Ureter (tissue), 1 donor: ENCODE results near the gene EML4. TPM values are rescaled to one million over a fixed set of nuclear protein-coding genes. Genes with fewer than 3 reads are reported as not detected.

Experiments used
- DNase-seq: peaks from one replicate; pipeline ENCODE4 v3.0.0-alpha.2; 2020; ENCODE audit warnings: low spot score
- total RNA-seq: library from RNA; stranded (reverse); gene quantifications from one replicate; pipeline ENCODE4 v1.2.4, GENCODE V29; 2023
- donor health status: DM: yes; HTN: yes; CAD: no.

EML4 gene
- total RNA-seq, 1 donor from 2014 or later = 99.1 TPM

DNA sequence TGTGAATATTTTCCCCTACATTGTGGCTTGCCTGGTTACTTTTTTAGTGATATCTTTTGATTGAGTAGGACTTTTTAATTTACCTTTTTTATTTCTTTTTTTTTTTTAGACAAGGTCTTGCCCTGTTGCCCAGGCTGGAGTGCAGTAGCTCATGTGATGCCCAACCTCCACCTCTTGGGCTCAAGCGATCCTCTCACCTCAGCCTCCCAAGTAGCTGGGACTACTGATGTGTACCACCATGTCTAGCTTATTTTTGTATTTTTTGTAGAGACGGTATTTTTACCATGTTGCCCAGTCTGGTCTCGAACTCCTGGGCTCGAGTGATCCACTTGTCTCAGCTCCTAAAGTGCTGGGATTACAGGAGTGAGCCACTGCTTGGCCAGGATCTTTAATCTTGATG lies 25.3 kb downstream of the EML4 start:
- DNase-seq = no peak

DNA sequence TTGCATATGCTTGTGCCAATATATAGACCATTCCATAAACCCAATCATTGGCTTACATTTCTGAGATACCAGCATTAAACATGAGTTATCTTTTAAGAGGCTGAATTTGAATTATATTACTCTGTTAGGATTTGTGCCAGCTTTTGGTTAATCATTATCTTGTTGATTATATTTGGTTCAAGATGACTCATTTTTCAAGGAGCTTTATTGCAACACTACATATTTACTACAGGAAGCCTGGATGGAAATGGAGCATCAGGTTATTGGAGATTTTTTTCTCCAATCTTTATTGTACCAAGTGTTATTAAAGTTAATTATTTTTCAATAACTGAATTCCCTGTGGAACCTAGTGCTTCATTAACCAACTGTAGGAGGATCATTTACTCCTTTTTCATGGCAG lies 26.4 kb downstream of the EML4 start:
- DNase-seq = no peak

DNA sequence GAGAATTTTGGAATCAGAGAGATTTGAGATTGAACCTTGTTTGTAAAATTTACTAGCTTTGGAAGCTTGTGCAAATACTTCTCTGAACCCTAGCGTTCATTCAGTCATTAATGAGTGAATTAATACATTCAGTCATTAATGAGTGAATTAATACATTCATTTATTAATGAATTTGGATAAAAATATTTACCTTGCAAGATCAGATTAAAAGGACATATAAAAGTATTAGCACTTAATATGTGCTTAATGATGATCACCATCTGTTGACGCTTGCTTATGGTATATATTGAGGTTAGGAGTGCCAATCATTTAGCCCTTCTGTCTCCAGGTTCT lies 26.9 kb downstream of the EML4 start:
- no peak for DNase-seq

DNA sequence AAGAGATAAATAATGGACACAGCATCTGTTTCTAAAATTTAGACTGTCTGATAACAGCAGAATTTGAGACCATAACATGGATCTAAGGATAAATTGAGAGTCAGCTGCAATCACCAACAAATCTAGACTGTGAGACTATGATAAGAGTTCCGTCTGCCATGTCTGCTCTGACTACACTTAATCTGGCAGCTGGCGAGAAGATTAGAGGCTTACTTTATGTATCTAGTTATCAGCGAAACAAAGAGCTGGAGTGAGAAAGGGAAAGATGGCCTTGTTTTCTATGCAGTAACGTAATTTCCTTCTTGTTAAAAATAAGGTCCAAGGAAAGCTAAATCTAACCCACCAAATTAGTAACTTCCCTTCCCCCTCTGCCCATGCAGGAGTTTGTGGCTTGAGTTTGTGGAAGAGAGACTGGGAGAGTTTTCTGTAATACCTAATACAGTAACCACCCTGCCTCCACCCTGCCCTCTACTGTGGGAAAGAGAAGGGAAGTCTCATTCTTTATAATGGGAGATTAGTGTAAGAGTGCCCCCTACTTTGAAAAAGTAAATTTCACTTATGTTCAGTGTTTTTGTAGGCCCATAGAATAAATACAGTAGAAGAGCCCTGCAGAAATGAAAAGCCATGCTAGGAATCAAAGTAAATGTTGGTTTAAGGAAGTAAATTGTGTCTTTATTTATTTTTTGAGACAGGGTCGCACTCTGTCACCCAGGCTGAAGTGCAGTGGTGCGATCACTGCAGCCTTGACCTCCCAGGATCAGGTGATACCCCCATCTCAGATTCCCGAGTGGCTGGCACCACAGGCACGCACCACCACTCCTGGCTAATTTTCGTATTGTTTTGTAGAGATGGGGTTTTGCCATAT lies 27.5 kb downstream of the EML4 start:
- DNase-seq = no peak

DNA sequence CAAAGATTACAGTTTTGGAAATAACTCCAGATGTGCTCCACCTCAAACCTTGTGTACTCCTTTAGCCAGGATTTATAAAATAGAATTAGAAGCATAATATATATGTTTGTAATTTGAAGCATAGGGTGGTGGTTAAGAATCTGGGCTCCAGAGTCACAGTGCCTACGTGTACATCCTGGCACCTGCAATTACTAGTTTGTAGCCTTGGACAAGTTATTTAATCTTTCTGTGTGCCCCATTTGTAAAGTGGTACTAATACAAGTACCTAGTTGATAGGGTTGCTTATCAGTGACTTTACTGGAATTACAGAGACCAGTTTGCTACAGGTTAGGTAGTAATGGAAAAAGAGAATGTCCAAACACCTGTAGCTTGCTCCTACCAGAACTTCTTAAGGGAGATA lies 28.6 kb downstream of the EML4 start:
- no peak for DNase-seq

DNA sequence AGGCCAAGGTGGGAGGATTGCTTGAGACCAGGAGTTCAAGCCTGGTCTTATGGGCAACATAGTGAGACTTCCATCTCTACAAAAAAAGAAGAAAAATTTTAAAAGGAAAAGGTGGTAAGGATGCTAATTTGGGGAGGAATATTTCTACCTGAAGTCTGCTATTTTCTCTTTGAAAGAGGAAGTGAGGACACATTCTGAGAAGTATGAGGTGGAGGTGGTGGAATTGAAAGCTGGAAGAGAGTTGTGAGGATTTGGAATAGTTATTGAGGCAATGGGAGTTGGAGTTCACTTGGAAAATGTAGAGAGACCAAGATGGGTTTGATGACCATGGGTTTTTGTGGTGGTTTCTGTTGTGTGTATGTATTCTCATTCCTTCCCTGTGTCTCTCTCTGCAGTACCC lies 29.3 kb downstream of the EML4 start:
- DNase-seq = no peak

DNA sequence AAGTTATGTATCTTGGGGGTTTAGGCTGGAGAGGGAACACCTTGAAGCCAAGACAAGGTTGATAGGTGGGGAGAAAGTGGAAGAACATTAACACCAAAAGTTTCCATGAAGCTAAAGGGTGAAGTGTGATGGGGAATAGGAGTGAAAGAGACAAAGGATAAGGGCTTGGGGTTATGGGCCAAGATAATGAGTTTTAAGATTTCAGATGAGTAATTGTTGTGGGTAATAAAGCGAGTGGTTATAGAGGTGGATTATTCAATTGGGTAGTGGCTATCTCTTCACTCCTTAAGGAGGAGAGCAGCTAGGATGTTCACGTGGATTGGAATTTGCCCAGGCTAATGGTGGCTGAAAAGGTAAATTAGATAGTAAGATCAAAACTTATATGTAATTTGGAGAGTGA lies 29.8 kb downstream of the EML4 start:
- DNase-seq = no peak

DNA sequence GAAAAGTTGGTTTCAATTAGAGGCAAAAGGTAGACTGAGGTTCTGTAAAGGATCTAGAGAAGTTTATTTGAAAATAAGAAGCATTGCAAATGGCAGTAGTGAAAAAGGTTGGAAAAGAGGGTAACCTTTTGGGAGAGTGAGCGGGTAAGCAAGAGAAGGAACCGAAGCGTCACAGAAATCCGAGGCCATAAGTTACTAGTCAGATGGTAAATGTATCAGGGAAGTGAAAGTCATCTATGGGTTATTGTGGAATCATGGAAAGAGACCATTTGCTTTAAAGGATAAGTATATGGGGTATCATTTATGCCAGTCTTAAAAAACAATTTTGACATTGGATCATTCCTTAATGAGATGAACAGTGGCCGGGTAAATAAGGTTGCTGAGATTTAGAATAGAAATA lies 30.5 kb downstream of the EML4 start:
- no peak for DNase-seq

DNA sequence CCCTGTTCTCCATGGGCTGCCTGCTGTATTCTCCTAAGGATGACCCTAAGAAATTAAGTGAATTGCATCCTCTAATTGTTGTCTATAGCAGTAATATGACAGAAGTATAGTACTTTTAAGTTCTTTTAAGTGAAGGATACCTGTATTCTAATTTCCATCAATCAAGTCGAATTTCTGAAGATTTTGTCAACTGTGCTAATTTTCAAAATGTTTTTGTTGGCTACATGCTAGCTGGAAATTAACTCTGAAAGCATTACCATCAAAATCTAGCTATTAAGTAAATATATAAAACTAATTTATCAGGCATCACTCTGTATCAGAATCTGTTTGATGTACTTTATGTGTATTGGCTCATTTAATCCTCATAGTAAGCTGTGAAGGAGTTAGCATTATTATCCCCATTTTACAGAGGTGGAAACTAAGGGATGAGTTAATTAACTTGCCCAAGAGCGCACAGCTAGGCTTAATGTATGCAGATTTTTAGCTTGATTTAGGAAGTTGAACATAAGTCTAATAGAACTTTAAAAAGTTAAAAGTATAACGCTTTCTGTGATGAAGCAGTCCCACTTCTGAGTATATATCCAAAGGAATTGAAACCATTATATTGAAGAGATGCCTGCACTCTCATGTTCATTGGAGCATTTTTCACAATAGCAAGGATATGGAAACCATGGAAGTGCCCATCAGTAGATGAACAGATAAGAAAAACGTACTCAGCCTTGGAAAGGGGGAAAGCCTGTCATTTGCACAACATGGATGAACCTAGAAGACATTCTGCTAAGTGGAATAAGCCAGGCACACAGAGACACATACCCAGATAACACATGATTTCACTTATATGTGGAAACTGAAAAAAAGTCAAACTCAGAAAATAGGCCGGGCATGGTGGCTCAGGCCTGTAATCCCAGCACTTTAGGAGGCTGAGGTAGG lies 32.0 kb downstream of the EML4 start:
- DNase-seq = no peak

DNA sequence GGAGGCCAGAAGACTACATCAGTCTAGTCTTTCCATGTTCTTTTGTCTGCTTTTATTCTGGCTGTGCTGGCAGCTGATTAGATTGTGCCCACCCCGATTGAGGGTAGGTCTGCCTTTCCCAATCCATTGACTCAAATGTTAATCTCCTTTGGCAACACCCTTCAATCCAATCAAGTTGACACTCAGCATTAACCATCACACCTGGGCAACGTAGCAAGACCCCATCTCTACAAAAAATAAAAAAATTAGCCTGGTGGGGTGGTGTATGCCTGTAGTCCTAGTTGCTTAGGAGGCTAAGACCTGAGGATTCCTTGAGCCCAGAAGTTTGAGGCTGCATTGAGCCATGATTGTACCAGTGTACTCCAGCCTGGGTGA lies 33.5 kb downstream of the EML4 start:
- DNase-seq = no peak

DNA sequence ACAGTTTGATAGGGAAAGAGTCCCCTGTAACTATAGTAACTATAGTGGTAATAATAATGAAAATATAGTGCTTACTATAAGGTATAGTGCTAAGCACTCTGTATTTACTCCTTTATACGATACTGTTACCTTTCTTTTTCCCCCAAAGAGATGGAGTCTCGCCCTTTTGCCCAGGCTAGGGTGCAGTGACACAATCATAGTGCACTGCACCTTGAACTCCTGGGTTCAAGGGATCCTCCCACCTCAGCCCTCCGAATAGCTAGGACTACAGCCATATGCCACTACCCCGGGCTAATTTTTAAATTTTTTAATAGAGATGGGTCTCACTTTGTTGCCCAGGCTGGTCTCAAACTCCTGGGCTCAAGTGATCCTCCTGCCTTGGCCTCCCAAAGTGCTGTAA lies 34.6 kb downstream of the EML4 start:
- no peak for DNase-seq

DNA sequence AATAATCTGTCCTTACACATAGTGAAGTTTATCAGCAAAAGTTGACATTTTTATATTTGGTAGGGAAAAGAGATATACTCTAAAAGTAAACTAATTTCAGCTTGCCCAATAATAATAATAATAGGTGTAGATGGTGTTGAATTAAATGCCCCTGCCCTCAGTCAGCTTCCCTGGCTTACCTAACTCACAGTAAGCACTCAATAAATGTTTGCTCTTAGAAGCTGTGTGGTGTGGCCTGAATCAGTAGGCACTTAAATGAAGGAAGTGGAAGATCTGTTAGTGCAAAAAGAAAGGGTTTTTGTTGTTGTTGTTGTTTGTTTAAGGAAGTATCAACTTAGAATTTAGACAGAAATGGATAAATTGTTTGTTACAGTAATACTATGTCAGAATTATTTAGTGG lies 36.2 kb downstream of the EML4 start:
- DNase-seq = no peak

DNA sequence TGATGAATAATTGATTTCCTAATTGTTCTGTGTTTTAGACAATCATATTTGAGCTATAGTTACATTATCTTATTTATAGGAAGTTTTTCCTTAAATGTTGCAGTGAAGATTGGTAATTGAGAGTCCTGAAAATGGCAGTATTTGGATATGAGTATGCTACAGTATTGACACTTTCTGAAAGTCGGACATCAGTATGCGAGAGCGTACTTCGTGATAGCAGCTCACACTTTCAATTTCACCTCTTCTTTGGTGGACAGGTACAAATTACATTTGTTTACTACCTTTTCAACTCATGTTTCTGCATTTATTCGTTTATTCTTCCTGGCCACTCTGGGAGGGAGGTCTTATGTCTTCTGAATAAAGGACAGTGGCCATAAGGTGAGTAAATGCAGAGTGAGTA lies 38.7 kb downstream of the EML4 start:
- DNase-seq = no peak

DNA sequence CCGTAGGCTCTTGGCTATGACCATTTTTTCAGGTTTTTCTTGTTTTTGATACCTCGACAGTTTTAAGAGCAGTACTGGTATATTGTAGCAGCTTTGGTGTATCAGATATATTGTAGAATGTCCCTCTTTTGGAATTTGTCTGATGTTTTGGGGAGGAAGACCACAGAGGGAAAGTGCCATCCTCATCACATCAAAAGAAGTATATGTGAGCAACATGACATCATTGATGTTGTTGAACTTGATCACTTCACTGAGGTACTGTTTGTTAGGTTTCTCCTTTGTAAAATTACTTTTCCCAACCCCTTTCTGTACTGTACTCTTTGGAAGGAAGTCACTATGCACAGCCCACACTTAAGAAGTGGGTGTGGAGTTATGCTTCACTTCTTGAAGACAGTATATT lies 41.0 kb downstream of the EML4 start:
- no peak for DNase-seq

DNA sequence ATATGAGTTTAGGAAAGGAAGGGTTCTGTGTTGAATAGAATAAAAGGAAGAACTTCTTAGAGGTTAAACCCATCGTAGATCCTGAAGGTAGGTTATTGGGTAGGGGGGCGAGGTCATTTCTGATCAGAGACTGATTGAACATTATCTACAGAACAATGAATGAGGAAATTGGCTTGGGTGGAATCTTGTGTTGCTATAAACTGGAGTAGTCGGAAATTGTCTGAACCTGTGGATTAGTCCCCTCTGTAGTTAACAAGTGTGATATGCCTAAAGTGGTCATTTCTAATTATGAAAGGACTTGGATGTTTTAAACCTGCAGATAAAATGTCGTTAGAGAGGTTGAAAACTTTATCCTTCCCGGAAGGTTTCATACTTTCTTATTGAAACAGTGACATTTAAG lies 42.1 kb downstream of the EML4 start:
- DNase-seq = no peak

DNA sequence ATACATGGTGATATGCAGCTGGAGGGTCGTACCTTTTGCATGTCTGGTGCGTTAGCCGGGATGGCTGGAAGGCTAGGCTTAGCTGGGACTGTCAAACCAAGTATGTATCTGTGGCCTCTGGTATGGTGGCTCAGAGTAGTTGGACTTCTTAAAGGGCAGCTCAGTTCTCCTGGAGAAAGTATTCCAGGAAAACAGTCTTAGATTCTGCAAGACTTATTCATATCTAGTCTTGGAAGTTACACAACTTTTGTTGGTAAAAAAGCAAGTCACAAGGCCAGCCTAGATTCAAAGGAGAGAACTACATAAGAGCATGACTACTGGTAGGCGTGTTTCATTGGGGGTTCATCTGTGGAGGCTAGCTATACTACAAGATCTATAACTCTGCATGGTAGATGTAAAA lies 45.5 kb downstream of the EML4 start:
- no peak for DNase-seq

DNA sequence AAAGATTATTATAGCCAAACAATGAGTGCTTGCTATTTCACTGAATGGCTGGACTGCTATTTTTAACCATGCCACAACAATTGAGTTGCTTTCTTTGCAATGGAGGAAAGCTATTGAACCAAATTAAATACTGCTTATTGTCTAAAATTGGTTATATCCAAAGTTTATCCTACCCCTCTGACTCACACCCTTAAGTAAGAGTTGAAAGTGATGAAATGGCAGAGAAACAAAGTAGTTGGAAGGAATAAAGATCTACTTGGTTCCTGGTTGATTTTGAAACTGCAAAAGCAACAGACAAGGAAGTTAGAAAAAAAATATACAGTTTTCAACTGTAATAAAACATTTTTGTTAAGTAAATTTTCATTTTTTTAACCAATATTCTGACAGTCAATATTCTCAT lies 47.5 kb downstream of the EML4 start:
- DNase-seq = no peak

DNA sequence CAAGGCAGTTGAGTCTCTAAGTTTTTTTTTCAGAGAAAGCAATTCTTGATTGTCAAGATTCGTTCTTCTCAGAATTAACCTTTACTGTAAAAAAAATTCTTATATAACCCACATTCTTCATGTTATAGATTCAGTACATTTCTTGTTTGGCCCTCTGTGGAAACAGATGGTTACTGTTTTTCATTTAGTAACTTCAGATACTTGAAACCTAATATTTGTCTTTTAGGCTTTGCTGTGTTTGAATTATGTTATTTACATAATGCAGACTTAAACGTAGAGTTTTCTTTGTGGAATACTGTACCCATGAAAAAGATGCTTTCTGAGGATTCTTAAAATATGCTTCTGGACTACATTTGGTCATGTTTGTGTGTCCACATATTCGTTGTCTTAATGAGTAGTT lies 48.2 kb downstream of the EML4 start:
- DNase-seq = no peak

DNA sequence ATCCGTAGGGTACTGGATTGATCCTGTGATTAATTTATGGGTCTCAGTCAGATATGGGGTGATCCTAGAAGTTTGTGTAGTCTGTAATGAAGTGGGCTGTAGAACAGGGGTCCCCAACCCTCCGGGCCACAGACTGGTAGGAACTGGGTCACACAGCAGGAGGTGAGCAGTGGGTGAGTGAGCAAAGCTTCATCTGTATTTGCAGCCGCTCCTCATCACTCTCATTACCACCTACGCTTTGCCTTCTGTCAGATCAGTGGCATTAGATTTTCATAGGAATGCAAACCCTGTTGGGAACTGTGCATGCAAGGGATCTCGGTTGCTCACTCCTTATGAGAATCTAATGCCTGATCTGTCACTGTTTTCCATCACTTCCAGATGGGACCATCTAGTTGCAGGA lies 48.8 kb downstream of the EML4 start:
- no peak for DNase-seq

DNA sequence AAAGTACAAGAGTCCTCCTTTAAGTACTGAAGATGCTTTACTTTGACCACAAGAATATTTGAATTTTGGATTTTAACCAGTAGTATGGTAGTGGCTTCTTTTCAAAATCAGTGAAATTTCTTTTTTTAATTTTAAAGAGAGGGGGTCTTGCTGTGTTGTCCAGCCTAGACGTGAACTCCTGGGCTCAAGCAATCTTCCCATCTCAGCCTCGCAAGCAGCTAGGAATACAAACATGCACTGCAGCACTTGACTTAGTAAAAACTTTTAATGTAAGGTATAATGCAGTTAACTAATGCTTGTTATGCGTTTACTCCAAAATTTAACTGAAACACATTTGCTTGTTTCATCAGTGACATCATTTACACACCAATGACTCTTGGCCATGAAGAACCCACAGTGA lies 49.6 kb downstream of the EML4 start:
- no peak for DNase-seq

DNA sequence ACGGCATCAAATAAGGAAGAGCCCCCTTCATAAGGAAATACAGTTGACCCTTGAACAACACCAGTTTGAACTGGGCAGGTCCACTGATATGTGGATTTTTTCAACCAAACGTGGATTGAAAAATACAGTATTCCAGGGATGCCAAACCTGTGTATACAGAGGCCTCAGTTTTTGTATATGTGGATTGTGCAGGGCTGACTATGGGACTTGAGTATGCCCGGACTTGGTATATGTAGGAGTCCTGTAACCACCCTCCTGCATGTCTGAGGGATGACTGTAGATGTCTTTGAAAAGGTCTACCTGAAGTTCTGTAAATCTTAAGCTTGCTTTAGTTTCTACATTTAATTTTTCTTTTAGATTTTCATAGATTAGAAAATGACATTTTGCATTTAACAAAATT lies 50.0 kb downstream of the EML4 start:
- no peak for DNase-seq

DNA sequence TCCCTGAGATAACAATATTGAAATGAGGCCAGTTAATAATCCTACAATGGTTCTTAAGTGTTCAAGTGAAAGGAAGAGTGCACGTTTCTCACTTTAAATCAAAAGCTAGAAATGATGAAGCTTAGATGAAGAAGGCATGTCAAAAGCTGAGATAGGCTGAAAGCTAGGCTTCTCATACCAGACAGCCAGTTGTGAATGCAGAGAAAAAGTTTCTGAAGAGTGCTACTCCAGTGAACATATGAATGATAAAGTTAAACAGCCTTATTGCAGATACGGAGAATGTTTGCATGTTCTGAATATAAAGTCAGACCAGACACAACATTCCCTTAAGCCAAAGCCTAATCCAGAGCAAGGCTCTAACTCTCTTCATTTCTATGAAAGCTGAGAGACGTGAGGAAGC lies 51.4 kb downstream of the EML4 start:
- DNase-seq = no peak
